Trophoblast cell (in vitro differentiated cells and primary cell): Measurements from ENCODE around the gene SEC16A.
A peak's percentile ranks its signal among the peaks of the same experiment; 100 is the strongest.

Experiments
- DNase-seq, 2 donors: peaks; one replicate each; pipeline ENCODE4 v3.0.0-alpha.2; 2016
- H2AFZ ChIP-seq: 2 replicates; pipeline ENCODE4 v1.6.1; 2013; ENCODE audit warnings: low read length, moderate library complexity, mild to moderate bottlenecking; ENCODE audit not compliant: insufficient read depth, poor library complexity
- H2AK5ac ChIP-seq: 2 replicates; pipeline ENCODE4 v1.6.1; 2013; ENCODE audit warnings: mild to moderate bottlenecking, low read length
- H2BK120ac ChIP-seq: 2 replicates; pipeline ENCODE4 v1.6.1; 2013; ENCODE audit warnings: low read length, mild to moderate bottlenecking, moderate library complexity; ENCODE audit not compliant: insufficient read depth, poor library complexity
- H2BK12ac ChIP-seq: 2 replicates; pipeline ENCODE4 v1.6.1; 2013; ENCODE audit warnings: mild to moderate bottlenecking, low read length, moderate library complexity
- H2BK5ac ChIP-seq: 2 replicates; pipeline ENCODE4 v1.6.1; 2013; ENCODE audit warnings: low read length, low read depth, moderate library complexity, mild to moderate bottlenecking; ENCODE audit not compliant: poor library complexity
- H3K14ac ChIP-seq: 2 replicates; pipeline ENCODE4 v1.6.1; 2013; ENCODE audit warnings: mild to moderate bottlenecking, low read length
- H3K18ac ChIP-seq: 2 replicates; pipeline ENCODE4 v1.6.1; 2013; ENCODE audit warnings: mild to moderate bottlenecking, low read length
- H3K23ac ChIP-seq: 2 replicates; pipeline ENCODE4 v1.6.1; 2013; ENCODE audit warnings: low read length
- H3K27ac ChIP-seq: 2 replicates; pipeline ENCODE4 v1.5.1; 2013; ENCODE audit warnings: low read depth, mild to moderate bottlenecking, inconsistent platforms, low read length, moderate library complexity
- H3K27me3 ChIP-seq: 2 replicates; pipeline ENCODE4 v1.6.1; 2013; ENCODE audit warnings: inconsistent platforms, mild to moderate bottlenecking, low read length, moderate library complexity; ENCODE audit not compliant: insufficient read depth
- H3K36me3 ChIP-seq, 2 experiments: 1 replicate in 1 of 2; 2 replicates in 1 of 2; pipeline ENCODE4 v1.6.1; 2013; ENCODE audit warnings: low read length in 2 of 2, mild to moderate bottlenecking in 2 of 2, moderate library complexity in 1 of 2; ENCODE audit not compliant: insufficient read depth in 2 of 2, control insufficient read depth in 1 of 2
- H3K4ac ChIP-seq: 2 replicates; pipeline ENCODE4 v1.6.1; 2013; ENCODE audit warnings: low read depth, mild to moderate bottlenecking, low read length, moderate library complexity
- H3K4me1 ChIP-seq, 2 experiments: 1 replicate in 1 of 2; 2 replicates in 1 of 2; pipeline ENCODE4 v1.6.1; 2013; ENCODE audit warnings: low read length in 2 of 2, mild to moderate bottlenecking in 2 of 2, moderate library complexity in 1 of 2; ENCODE audit not compliant: insufficient read depth in 2 of 2, control insufficient read depth in 1 of 2
- H3K4me2 ChIP-seq: 2 replicates; pipeline ENCODE4 v1.6.1; 2013; ENCODE audit warnings: inconsistent platforms, mild to moderate bottlenecking, low read length, moderate library complexity
- H3K4me3 ChIP-seq: 2 replicates; pipeline ENCODE4 v1.5.1; 2013; ENCODE audit warnings: mild to moderate bottlenecking, low read depth, low read length, inconsistent platforms
- H3K79me1 ChIP-seq: one replicate; pipeline ENCODE4 v1.6.1; 2013; ENCODE audit warnings: low read length
- H3K79me2 ChIP-seq: 2 replicates; pipeline ENCODE4 v1.6.1; 2013; ENCODE audit warnings: low read length, mild to moderate bottlenecking; ENCODE audit not compliant: control insufficient read depth, insufficient read depth, poor library complexity
- H3K9ac ChIP-seq: 2 replicates; pipeline ENCODE4 v1.6.1; 2013; ENCODE audit warnings: mild to moderate bottlenecking, low read length
- H3K9me3 ChIP-seq: 2 replicates; pipeline ENCODE4 v1.6.1; 2013; ENCODE audit warnings: low read depth, mild to moderate bottlenecking, control low read depth, inconsistent platforms, low read length; ENCODE audit not compliant: insufficient read depth
- H4K12ac ChIP-seq: 2 replicates; pipeline ENCODE4 v1.6.1; 2013; ENCODE audit warnings: low read depth, mild to moderate bottlenecking, low read length, moderate library complexity
- H4K8ac ChIP-seq: 2 replicates; pipeline ENCODE4 v1.6.1; 2013; ENCODE audit warnings: low read depth, mild to moderate bottlenecking, low read length, moderate library complexity
- H4K91ac ChIP-seq: one replicate; pipeline ENCODE4 v1.6.1; 2013; ENCODE audit warnings: low read depth, mild to moderate bottlenecking, low read length, moderate library complexity
- WGBS: extraction: QIAGEN DNeasy Blood & Tissue Kit; methylation state at CpG from one replicate; pipeline ENCODE4 v1.1.7; 2013; ENCODE audit warnings: missing lambda C conversion rate; ENCODE audit not compliant: insufficient read length, insufficient coverage; ENCODE audit errors: extremely low coverage; 5-methylcytosine and 5-hydroxymethylcytosine counted together

Gene SEC16A

GRCh38 chr9:136416427-136416826, 66.4 kb downstream of the SEC16A start:
- Histone ChIP-seq H3K4me1 (peaks cover 0 to 5% of the 10 kb centered on the region in 2 experiments), H4K8ac (no peak overlapping the region), H3K79me2 (peaks cover 2% of the 10 kb centered on the region), H3K4ac (no peak overlapping the region), H2BK12ac (no peak overlapping the region), H2AFZ (no peak overlapping the region), H3K27ac (no peak overlapping the region), H3K9ac (no peak overlapping the region), H3K23ac (no peak overlapping the region), H4K12ac (no peak overlapping the region), H3K18ac (no peak overlapping the region), H2BK120ac (no peak overlapping the region), H3K27me3 (no peaks in the 10 kb centered on the region), H3K36me3 (peaks cover 66 to 77% of the 10 kb centered on the region in 2 experiments), H3K4me3 (no peak overlapping the region), H3K14ac (no peak overlapping the region), H3K9me3 (peaks cover 2% of the 10 kb centered on the region), H2BK5ac (no peak overlapping the region), H4K91ac (no peak overlapping the region), H3K79me1 (no peaks in the 10 kb centered on the region), H3K4me2 (no peak overlapping the region), H2AK5ac (no peak overlapping the region)
- WGBS = no CpG with 5 or more reads among the region's 8 CpGs
- DNase-seq = no peak

GRCh38 chr9:136412962-136413361, 69.9 kb downstream of the SEC16A start:
- Histone ChIP-seq H4K8ac (no peak overlapping the region), H4K91ac (no peak overlapping the region), H2AK5ac (no peak overlapping the region), H2BK120ac (no peak overlapping the region), H3K27me3 (no peaks in the 10 kb centered on the region), H2AFZ (no peak overlapping the region), H3K14ac (no peak overlapping the region), H2BK5ac (no peak overlapping the region), H3K18ac (no peak overlapping the region), H3K4me1 (peaks cover 7 to 16% of the 10 kb centered on the region in 2 experiments), H3K4me3 (no peak overlapping the region), H3K27ac (no peak overlapping the region), H3K9me3 (no peaks in the 10 kb centered on the region), H3K4me2 (no peak overlapping the region), H3K79me2 (peaks cover 18% of the 10 kb centered on the region), H2BK12ac (no peak overlapping the region), H3K23ac (no peak overlapping the region), H3K36me3 (peaks cover 44 to 52% of the 10 kb centered on the region in 2 experiments), H4K12ac (no peak overlapping the region), H3K9ac (no peak overlapping the region), H3K79me1 (peaks cover 11% of the 10 kb centered on the region), H3K4ac (no peak overlapping the region)
- no CpG with 5 or more reads among the region's 9 CpGs for WGBS
- DNase-seq = no peak

GRCh38 chr9:136411378-136411777, 71.5 kb downstream of the SEC16A start:
- Histone ChIP-seq H3K9me3 (no peaks in the 10 kb centered on the region), H2BK5ac (no peak overlapping the region), H3K23ac (no peak overlapping the region), H4K12ac (no peak overlapping the region), H3K36me3 (peaks cover 44 to 51% of the 10 kb centered on the region in 2 experiments), H4K8ac (no peak overlapping the region), H3K4me2 (peak overlapping the region; percentile 77), H3K4ac (peak overlapping the region; percentile 42), H3K79me2 (peaks cover 18% of the 10 kb centered on the region), H2AFZ (no peak overlapping the region), H3K79me1 (peaks cover 11% of the 10 kb centered on the region), H3K9ac (peak overlapping the region; percentile 73), H4K91ac (no peak overlapping the region), H2BK120ac (no peak overlapping the region), H2BK12ac (no peak overlapping the region), H3K4me1 (peaks cover 7 to 16% of the 10 kb centered on the region in 2 experiments), H3K14ac (no peak overlapping the region), H2AK5ac (no peak overlapping the region), H3K18ac (no peak overlapping the region), H3K4me3 (peak overlapping the region; percentile 87), H3K27ac (no peak overlapping the region), H3K27me3 (no peaks in the 10 kb centered on the region)
- WGBS = no CpG with 5 or more reads among the region's 4 CpGs
- DNase-seq = no peak

GRCh38 chr9:136410500-136411287, 72.1 kb downstream of the SEC16A start, which contains the start of the genes ENTR1 and PMPCA:
ENTR1 (minus strand) TSS chr9:136410614; CDS start chr9:136410397, 217 bp downstream.
PMPCA (plus strand) TSS chr9:136410658; CDS start chr9:136410669, 11 bp downstream.
- peaks cover 7 to 16% of the 10 kb centered on the region in 2 experiments for H3K4me1 ChIP-seq
- H3K79me1 ChIP-seq = peaks cover 11% of the 10 kb centered on the region
- peak within 1 kb of the TSS; percentile 97 for H3K14ac ChIP-seq
- peak within 1 kb of the TSS; percentile 87 for H3K4me3 ChIP-seq
- peak within 1 kb of the TSS; percentile 82 for H4K12ac ChIP-seq
- no peak within 1 kb of the TSS for H3K23ac ChIP-seq
- peak within 1 kb of the TSS; percentile 68 for H2BK120ac ChIP-seq
- peak within 1 kb of the TSS; percentile 60 for H3K27ac ChIP-seq
- peak within 1 kb of the TSS; percentile 92 for H3K4me2 ChIP-seq
- H2BK5ac ChIP-seq = peak within 1 kb of the TSS; percentile 57
- WGBS = no CpG with 5 or more reads among the region's 83 CpGs
- peaks cover 40 to 48% of the 10 kb centered on the region in 2 experiments for H3K36me3 ChIP-seq
- peaks cover 18% of the 10 kb centered on the region for H3K79me2 ChIP-seq
- H2AK5ac ChIP-seq = peak within 1 kb of the TSS; percentile 84
- DNase-seq = peak; percentile 86 to 96
- H2AFZ ChIP-seq = peak within 1 kb of the TSS; percentile 81
- no peaks in the 10 kb centered on the region for H3K27me3 ChIP-seq
- peak within 1 kb of the TSS; percentile 97 for H3K4ac ChIP-seq
- H3K18ac ChIP-seq = peak within 1 kb of the TSS; percentile 96
- no peaks in the 10 kb centered on the region for H3K9me3 ChIP-seq
- H3K9ac ChIP-seq = peak within 1 kb of the TSS; percentile 77
- H4K8ac ChIP-seq = peak within 1 kb of the TSS; percentile 92
- peak within 1 kb of the TSS; percentile 61 for H2BK12ac ChIP-seq
- peak within 1 kb of the TSS; percentile 95 for H4K91ac ChIP-seq
